ENCODE results near the gene PRKCE.

DNA sequence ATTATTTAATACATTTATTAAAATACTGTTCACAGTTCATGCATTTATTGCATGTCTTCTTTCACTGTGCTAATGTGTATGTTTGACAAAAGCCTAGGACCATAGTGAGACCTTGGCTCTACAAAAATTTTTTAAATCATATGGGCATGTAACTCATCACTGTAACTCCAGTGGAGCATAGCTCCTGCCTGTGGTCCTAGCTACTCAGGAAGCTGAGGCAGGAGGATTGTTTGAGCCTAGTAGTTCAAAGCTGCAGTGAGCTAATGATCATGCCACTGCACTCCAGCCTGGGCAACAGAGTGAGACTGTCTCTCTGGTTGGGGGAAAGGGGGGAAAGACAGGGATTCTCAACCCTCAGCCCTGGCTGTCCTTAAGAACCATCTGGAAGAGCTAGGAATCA is 137.8 kb downstream of the PRKCE start:
- TF ChIP-seq, protein P1, sequence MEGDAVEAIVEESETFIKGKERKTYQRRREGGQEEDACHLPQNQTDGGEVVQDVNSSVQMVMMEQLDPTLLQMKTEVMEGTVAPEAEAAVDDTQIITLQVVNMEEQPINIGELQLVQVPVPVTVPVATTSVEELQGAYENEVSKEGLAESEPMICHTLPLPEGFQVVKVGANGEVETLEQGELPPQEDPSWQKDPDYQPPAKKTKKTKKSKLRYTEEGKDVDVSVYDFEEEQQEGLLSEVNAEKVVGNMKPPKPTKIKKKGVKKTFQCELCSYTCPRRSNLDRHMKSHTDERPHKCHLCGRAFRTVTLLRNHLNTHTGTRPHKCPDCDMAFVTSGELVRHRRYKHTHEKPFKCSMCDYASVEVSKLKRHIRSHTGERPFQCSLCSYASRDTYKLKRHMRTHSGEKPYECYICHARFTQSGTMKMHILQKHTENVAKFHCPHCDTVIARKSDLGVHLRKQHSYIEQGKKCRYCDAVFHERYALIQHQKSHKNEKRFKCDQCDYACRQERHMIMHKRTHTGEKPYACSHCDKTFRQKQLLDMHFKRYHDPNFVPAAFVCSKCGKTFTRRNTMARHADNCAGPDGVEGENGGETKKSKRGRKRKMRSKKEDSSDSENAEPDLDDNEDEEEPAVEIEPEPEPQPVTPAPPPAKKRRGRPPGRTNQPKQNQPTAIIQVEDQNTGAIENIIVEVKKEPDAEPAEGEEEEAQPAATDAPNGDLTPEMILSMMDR (IDR thresholded peaks at IDR 0.05; ENCODE audit: control extremely low read depth in 1 of 3, insufficient read depth in 1 of 3, low read depth in 1 of 3, low read length in 3 of 3), result no peak
- TF ChIP-seq POU5F1 (IDR thresholded peaks at IDR 0.05; ENCODE audit: low read depth, low read length) (no peak), EZH2 (IDR thresholded peaks at IDR 0.05; ENCODE audit: low read depth, low read length, severe bottlenecking) (no peak), CEBPB (IDR thresholded peaks at IDR 0.05; ENCODE audit: low read depth, low read length) (no peak), TCF12 (IDR thresholded peaks at IDR 0.05; ENCODE audit: low read depth, low read length) (no peak), POLR2A (IDR thresholded peaks at IDR 0.05; ENCODE audit: control extremely low read depth in 1 of 2, low read depth in 2 of 2, low read length in 2 of 2) (no peak), POLR2AphosphoS5 (IDR thresholded peaks at IDR 0.05; ENCODE audit: low read depth, low read length) (no peak), TAF1 (IDR thresholded peaks at IDR 0.05; ENCODE audit: low read depth, low read length) (no peak), EGR1 (IDR thresholded peaks at IDR 0.05; ENCODE audit: borderline replicate concordance, low read depth, low read length) (no peak)
